BLaER1 treated with 17β-estradiol and CSF1 and Interleukin-3, amounts not matched to agents 10 nM and 100 nM (cell line): Measurements from ENCODE around the gene JAG2.

ENCODE experiments used
- H3K27ac ChIP-seq, 11 experiments: shearing (Covaris generic); formaldehyde crosslinking; 2 replicates each; pipeline ENCODE4 v1.8.1; 2022
- H3K27me3 ChIP-seq, 11 experiments: shearing (Covaris generic); formaldehyde crosslinking; 2 replicates each; pipeline ENCODE4 v1.8.1; 2022
- H3K36me3 ChIP-seq, 11 experiments: shearing (Covaris generic); formaldehyde crosslinking; 2 replicates each; pipeline ENCODE4 v1.8.1; 2022
- H3K4me1 ChIP-seq, 10 experiments: shearing (Covaris generic); formaldehyde crosslinking; 2 replicates each; pipeline ENCODE4 v1.8.1; 2022
- H3K4me2 ChIP-seq, 11 experiments: shearing (Covaris generic); formaldehyde crosslinking; 2 replicates each; pipeline ENCODE4 v1.8.1; 2022
- H3K4me3 ChIP-seq, 10 experiments: shearing (Covaris generic); formaldehyde crosslinking; 2 replicates each; pipeline ENCODE4 v1.8.1; 2022
- H3K9ac ChIP-seq, 11 experiments: shearing (Covaris generic); formaldehyde crosslinking; 2 replicates each; pipeline ENCODE4 v1.8.1; 2022
- H3K9me3 ChIP-seq, 11 experiments: shearing (Covaris generic); formaldehyde crosslinking; replicated peaks in 1 of 11; 2 replicates each; pipeline ENCODE4 v1.8.1; 2022
- H4K20me1 ChIP-seq, 11 experiments: shearing (Covaris generic); formaldehyde crosslinking; 2 replicates each; pipeline ENCODE4 v1.8.1; 2022
- Cebpa-rat ChIP-seq, 11 experiments: shearing (Covaris generic); IDR thresholded peaks; 2 replicates each; pipeline ENCODE4 v1.8.1; 2022

JAG2 gene

DNA sequence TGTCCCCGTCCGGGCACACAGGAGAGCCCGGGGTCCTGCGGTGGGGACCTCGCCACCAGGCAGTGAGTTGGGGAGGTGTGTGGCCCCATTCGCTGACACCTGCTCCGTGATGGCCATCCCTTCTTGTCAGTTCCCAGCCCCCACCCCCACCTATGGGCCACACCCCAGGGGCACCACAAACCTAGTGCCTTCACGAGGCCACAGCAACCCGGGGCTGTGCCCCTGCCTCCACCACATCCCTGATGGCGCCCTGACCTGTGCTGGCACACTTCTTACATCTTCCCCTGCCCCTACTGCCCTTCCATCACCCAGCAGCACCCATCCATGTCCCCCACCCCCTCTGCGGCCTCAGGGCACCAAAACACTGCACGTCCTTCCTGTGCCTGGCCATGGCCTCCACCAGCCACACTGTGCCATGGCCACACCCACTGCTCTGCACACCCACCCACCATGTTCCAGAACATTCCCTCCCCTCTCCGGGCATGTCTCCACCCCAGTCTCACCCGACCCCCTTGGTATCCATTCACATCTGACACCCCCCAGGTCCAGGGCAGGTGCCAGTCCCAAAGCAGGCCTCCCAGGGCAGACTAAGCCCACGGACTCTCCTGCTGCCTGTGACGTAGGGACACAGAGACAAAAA, 24.4 kb downstream of the JAG2 start:
- Histone ChIP-seq H3K9ac (peak overlapping the region in 4 of 11 experiments; percentile 22 to 56 (median 38); a peak in 6 of 22 replicates), H4K20me1 (peaks cover 0 to 27% (median 0%) of the 10 kb centered on the region in 11 experiments; a peak in 5 of 22 replicates), H3K4me2 (peak overlapping the region in 9 of 11 experiments; percentile 31 to 74 (median 64); a peak in 17 of 22 replicates), H3K27ac (peak overlapping the region in 5 of 11 experiments; percentile 10 to 55 (median 23); a peak in 8 of 22 replicates), H3K9me3 (peaks cover 12 to 21% (median 15%) of the 10 kb centered on the region in 11 experiments), H3K36me3 (peaks cover 13 to 87% (median 47%) of the 10 kb centered on the region in 11 experiments; a peak in 21 of 22 replicates), H3K27me3 (no peaks in the 10 kb centered on the region), H3K4me1 (peaks cover 0 to 21% (median 18%) of the 10 kb centered on the region in 10 experiments; a peak in 15 of 20 replicates), H3K4me3 (no peak overlapping the region)
- no peak for TF ChIP-seq Cebpa-rat (IDR thresholded peaks at IDR 0.05)

DNA sequence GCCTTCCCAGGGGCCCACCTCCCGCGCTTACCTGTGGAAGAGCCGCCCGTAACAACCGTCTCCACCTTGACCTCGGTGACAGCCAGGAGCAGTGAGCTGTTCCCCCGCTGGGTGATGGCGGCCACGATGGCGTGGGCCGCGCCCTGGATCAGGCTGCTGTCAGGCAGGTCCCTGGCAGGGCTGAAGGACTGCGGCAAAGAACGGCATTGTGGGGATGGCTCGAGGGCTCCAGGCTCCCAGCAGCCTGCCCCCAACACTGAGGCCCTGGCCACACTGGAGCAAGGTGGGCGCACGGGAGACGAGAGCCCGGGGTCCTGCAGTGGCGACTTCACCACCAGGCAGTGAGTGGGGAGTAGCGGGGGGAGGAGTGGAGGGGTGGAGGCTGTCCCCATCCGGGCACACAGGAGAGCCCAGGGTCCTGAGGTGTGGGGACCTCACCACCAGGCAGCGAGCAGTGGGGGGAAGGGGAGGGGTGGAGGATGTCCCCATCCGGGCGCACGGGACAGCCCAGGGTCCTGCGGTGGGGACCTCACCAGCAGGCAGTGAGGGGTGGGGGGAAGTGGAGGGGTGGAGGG, 25.0 kb downstream of the JAG2 start:
- Histone ChIP-seq H3K4me1 (peaks cover 0 to 24% (median 20%) of the 10 kb centered on the region in 10 experiments; a peak in 15 of 20 replicates), H3K4me3 (no peak overlapping the region), H3K27me3 (no peaks in the 10 kb centered on the region), H3K9ac (no peak overlapping the region), H3K9me3 (peaks cover 12 to 22% (median 15%) of the 10 kb centered on the region in 11 experiments), H3K36me3 (peaks cover 13 to 84% (median 47%) of the 10 kb centered on the region in 11 experiments; a peak in 21 of 22 replicates), H4K20me1 (peaks cover 0 to 27% (median 0%) of the 10 kb centered on the region in 11 experiments; a peak in 4 of 22 replicates), H3K27ac (peak overlapping the region in 2 of 11 experiments; percentile 25 to 51; a peak in 3 of 22 replicates), H3K4me2 (no peak overlapping the region; a peak in 1 of 22 replicates)
- no peak for TF ChIP-seq Cebpa-rat (IDR thresholded peaks at IDR 0.05)

- Histone ChIP-seq H3K4me3 (no peak overlapping the region), H4K20me1 (peaks cover 0 to 27% (median 0%) of the 10 kb centered on the region in 11 experiments; a peak in 4 of 22 replicates), H3K4me1 (peaks cover 1 to 31% (median 26%) of the 10 kb centered on the region in 10 experiments; a peak in 17 of 20 replicates), H3K27ac (peak overlapping the region in 1 of 11 experiments; percentile 25; a peak in 1 of 22 replicates), H3K4me2 (no peak overlapping the region), H3K9me3 (peaks cover 12 to 22% (median 15%) of the 10 kb centered on the region in 11 experiments), H3K36me3 (peaks cover 13 to 77% (median 45%) of the 10 kb centered on the region in 11 experiments; a peak in 21 of 22 replicates), H3K9ac (no peak overlapping the region), H3K27me3 (no peaks in the 10 kb centered on the region)
- no peak for TF ChIP-seq Cebpa-rat (IDR thresholded peaks at IDR 0.05)
These were observed 25.7 kb downstream of the JAG2 start for GRCh38 chr14:105142651-105143450.

DNA sequence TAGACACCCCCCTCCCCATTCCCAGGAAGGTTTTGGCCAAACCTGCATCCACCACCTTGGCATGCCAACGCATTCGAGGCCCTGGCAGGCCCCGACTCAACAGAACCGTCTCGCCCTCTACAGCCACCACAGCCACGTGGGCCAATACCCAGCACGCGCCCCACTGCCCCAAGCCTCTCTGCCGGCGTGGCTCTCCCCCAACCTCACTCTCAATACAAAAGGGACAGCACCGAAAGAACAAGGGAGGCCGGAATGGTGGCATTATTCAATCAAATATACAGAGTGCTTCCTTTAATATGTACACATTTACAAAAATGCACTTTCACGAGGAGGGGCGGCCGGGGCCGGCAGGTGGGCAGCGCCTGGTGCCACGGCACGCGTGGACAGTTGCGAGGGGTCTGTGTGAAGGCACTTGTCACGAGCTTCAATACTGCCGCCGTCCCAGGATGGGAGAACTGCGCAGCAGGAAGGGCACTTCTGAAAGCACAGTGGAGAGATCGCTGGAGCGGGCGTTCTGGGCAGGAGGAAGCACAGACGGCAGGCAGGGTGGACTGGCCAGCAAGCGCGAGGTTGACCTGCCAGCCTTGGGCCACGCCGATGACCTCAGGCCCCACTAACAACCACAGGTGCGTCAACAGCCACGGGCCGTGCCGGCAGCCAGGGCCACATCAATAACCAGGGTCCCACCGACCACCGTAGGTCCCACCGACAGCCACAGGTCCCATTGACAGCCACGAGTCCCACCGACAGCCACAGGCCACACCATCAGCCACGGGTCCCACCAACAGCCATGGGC, 26.9 kb downstream of the JAG2 start:
- Histone ChIP-seq H4K20me1 (peaks cover 0 to 22% (median 0%) of the 10 kb centered on the region in 11 experiments; a peak in 4 of 22 replicates), H3K36me3 (peaks cover 13 to 67% (median 45%) of the 10 kb centered on the region in 11 experiments; a peak in 21 of 22 replicates), H3K4me1 (peaks cover 11 to 41% (median 38%) of the 10 kb centered on the region in 10 experiments; a peak in 19 of 20 replicates), H3K27ac (no peak overlapping the region), H3K9ac (no peak overlapping the region), H3K4me2 (no peak overlapping the region), H3K27me3 (no peaks in the 10 kb centered on the region), H3K4me3 (no peak overlapping the region), H3K9me3 (peaks cover 12 to 22% (median 15%) of the 10 kb centered on the region in 11 experiments)
- TF ChIP-seq Cebpa-rat (IDR thresholded peaks at IDR 0.05): no peak

DNA sequence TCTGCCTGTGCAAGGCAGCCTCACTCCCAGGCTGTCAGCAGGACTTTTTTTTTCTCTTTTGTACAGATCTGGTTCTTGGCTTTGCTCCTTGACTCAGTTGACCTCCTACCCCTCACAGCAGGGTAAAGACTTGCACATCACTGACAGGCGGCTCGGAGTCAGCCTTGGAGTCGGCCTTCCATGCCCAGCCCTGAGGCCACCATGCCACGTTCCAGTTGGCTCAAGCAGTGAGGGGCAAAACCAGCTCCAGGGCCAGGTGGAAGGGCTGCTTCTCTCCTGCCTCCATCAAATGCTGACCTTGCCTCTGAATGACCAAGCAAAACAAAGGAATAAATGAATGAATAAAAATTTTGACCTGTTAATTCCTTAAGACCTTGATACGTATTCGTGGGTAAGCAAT, 27.6 kb downstream of the JAG2 start:
- H3K9ac ChIP-seq: no peak overlapping the region
- H3K4me2 ChIP-seq: no peak overlapping the region
- peaks cover 0 to 17% (median 0%) of the 10 kb centered on the region in 11 experiments; a peak in 4 of 22 replicates for H4K20me1 ChIP-seq
- no peak overlapping the region for H3K4me3 ChIP-seq
- TF ChIP-seq Cebpa-rat (IDR thresholded peaks at IDR 0.05): no peak
- no peaks in the 10 kb centered on the region for H3K27me3 ChIP-seq
- peaks cover 16 to 48% (median 44%) of the 10 kb centered on the region in 10 experiments for H3K4me1 ChIP-seq
- H3K9me3 ChIP-seq: peaks cover 12 to 22% (median 15%) of the 10 kb centered on the region in 11 experiments
- H3K27ac ChIP-seq: no peak overlapping the region
- H3K36me3 ChIP-seq: peaks cover 13 to 61% (median 45%) of the 10 kb centered on the region in 11 experiments; a peak in 20 of 22 replicates

DNA sequence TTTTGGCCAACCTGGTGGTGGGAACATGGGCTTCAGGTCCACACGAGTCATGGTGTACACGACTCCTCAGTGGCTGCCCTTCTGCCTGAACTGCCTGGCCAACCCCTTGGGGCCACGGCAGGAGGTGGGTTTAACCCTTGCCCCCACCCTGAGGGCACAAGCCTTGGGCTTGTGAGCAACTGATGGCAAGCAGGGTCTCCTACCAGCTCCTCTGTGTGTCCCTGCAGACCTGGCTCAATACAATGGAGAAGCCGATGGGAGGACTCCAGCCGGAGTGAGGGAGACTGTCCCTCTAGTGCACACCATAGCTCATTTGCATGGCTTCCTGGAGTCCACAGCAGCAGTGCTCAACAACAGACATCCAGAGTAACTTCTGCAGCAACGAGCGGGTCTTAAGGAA, 28.0 kb downstream of the JAG2 start:
- H3K36me3 ChIP-seq: peaks cover 13 to 56% (median 44%) of the 10 kb centered on the region in 11 experiments; a peak in 20 of 22 replicates
- H3K9ac ChIP-seq: no peak overlapping the region
- TF ChIP-seq Cebpa-rat (IDR thresholded peaks at IDR 0.05): no peak
- no peak overlapping the region for H3K4me2 ChIP-seq
- H3K4me3 ChIP-seq: no peak overlapping the region
- peaks cover 20 to 51% (median 46%) of the 10 kb centered on the region in 10 experiments for H3K4me1 ChIP-seq
- H3K27me3 ChIP-seq: no peaks in the 10 kb centered on the region
- peaks cover 0 to 14% (median 0%) of the 10 kb centered on the region in 11 experiments; a peak in 4 of 22 replicates for H4K20me1 ChIP-seq
- peaks cover 12 to 22% (median 15%) of the 10 kb centered on the region in 11 experiments for H3K9me3 ChIP-seq
- H3K27ac ChIP-seq: no peak overlapping the region

GRCh38 chr14:105139831-105140239, 28.7 kb downstream of the JAG2 start:
- peaks cover 13 to 52% (median 41%) of the 10 kb centered on the region in 11 experiments; a peak in 20 of 22 replicates for H3K36me3 ChIP-seq
- peaks cover 12 to 22% (median 15%) of the 10 kb centered on the region in 11 experiments for H3K9me3 ChIP-seq

More at GRCh38 chr14:105139831-105140239, 28.7 kb downstream of the JAG2 start:
- Histone ChIP-seq H3K4me2 (no peak overlapping the region), H3K4me1 (peaks cover 22 to 51% (median 46%) of the 10 kb centered on the region in 10 experiments), H3K27me3 (no peaks in the 10 kb centered on the region), H4K20me1 (peaks cover 0 to 7% (median 0%) of the 10 kb centered on the region in 11 experiments; a peak in 2 of 22 replicates), H3K4me3 (peak overlapping the region in 1 of 10 experiments; percentile 11; a peak in 1 of 20 replicates), H3K27ac (no peak overlapping the region), H3K9ac (no peak overlapping the region)
- no peak for TF ChIP-seq Cebpa-rat (IDR thresholded peaks at IDR 0.05)
